Stimulated activated CD8-positive, alpha-beta memory T cell treated with anti-CD3 and anti-CD28 coated beads, Interleukin-2, amount 100 ng/mL, for 1 hour (primary cell): Measurements from ENCODE around the gene CAMK1.
A peak's percentile ranks its signal among the peaks of the same experiment; 100 is the strongest.

ENCODE experiments used
- DNase-seq, 2 donors: peaks; one replicate each; pipeline ENCODE4 v3.0.0-alpha.2; 2020; ENCODE audit warnings: low read depth in 2 of 2

CAMK1 gene

GRCh38 chr3:9769426-9770275, at the start of gene CAMK1:
Gene CAMK1, minus strand, starts transcription at chr3:9769947. Its CDS starts 2,198 bp downstream, at chr3:9767749.
- peak in 1 of 2 donors; percentile 26 for DNase-seq

GRCh38 chr3:9818666-9819335, 49.1 kb upstream of the CAMK1 start:
- no peak for DNase-seq

- no peak for DNase-seq
Observed at GRCh38 chr3:9817436-9817835, 47.7 kb upstream of the CAMK1 start.

- DNase-seq: no peak
Observed at GRCh38 chr3:9815986-9816385, 46.2 kb upstream of the CAMK1 start.

GRCh38 chr3:9812870-9813483, 43.2 kb upstream of the CAMK1 start:
- no peak for DNase-seq

- no peak for DNase-seq
Observed at GRCh38 chr3:9810846-9811245, 41.1 kb upstream of the CAMK1 start.

GRCh38 chr3:9810433-9810770, 40.7 kb upstream of the CAMK1 start:
- DNase-seq: no peak

- DNase-seq: peak in 1 of 2 donors; percentile 10
Observed at GRCh38 chr3:9809615-9810432, 40.1 kb upstream of the CAMK1 start, which contains the start of gene TTLL3. Gene TTLL3, plus strand, starts transcription at chr3:9810262. Its CDS starts 400 bp downstream, at chr3:9810662.

- no peak for DNase-seq
Observed at GRCh38 chr3:9809239-9809614, 39.5 kb upstream of the CAMK1 start.

GRCh38 chr3:9808345-9809037, 38.7 kb upstream of the CAMK1 start:
- DNase-seq: peak; percentile 13 to 21

GRCh38 chr3:9807981-9808344, 38.2 kb upstream of the CAMK1 start:
- no peak for DNase-seq

- DNase-seq: no peak
Observed at GRCh38 chr3:9806688-9807589, 37.2 kb upstream of the CAMK1 start.

GRCh38 chr3:9806137-9806536, 36.4 kb upstream of the CAMK1 start:
- DNase-seq: no peak

- DNase-seq: no peak
Observed at GRCh38 chr3:9804996-9805395, 35.2 kb upstream of the CAMK1 start.

- DNase-seq: no peak
Observed at GRCh38 chr3:9803494-9803893, 33.7 kb upstream of the CAMK1 start.

- no peak for DNase-seq
Observed at GRCh38 chr3:9800529-9800928, 30.8 kb upstream of the CAMK1 start.

GRCh38 chr3:9797196-9797945, 27.6 kb upstream of the CAMK1 start:
- DNase-seq: no peak

GRCh38 chr3:9795207-9795606, 25.5 kb upstream of the CAMK1 start:
- DNase-seq: no peak

- no peak for DNase-seq
Observed at GRCh38 chr3:9794400-9794799, 24.7 kb upstream of the CAMK1 start.
